Keratinocyte (primary cell): Measurements from ENCODE around the gene SNX8. TPM values are rescaled to one million over a fixed set of nuclear protein-coding genes. Genes with fewer than 3 reads are reported as not detected.

ENCODE experiments used
- DNase-seq: peaks from one replicate; pipeline ENCODE4 v3.0.0-alpha.2; 2011; ENCODE audit warnings: low read depth, missing footprints, low spot score
- FAIRE-seq: peaks from 2 replicates; lab custom pipeline; 2011; peaks lifted over from hg19 to GRCh38; lab: Jason Lieb, UNC
- H2AFZ ChIP-seq: 2 replicates; pipeline ENCODE4 v1.6.0; 2012; ENCODE audit warnings: low read length, control low read depth, inconsistent platforms; ENCODE audit not compliant: control insufficient read depth
- H3K27ac ChIP-seq: 2 replicates; pipeline ENCODE4 v1.5.1; 2011; ENCODE audit warnings: low read length; ENCODE audit not compliant: control insufficient read depth, insufficient read depth
- H3K27me3 ChIP-seq: 3 replicates; pipeline ENCODE4 v1.6.0; 2011; ENCODE audit warnings: low read length; ENCODE audit not compliant: control insufficient read depth, insufficient read depth; ENCODE audit errors: extremely low read depth
- H3K36me3 ChIP-seq, 2 experiments: 2 replicates in 1 of 2; 3 replicates in 1 of 2; pipeline ENCODE4 v1.5.1; 2011; ENCODE audit warnings: low read length in 2 of 2, mild to moderate bottlenecking in 1 of 2; ENCODE audit not compliant: control insufficient read depth in 2 of 2, insufficient read depth in 2 of 2; ENCODE audit errors: extremely low read depth in 1 of 2
- H3K4me1 ChIP-seq: 3 replicates; pipeline ENCODE4 v1.5.1; 2011; ENCODE audit warnings: low read length; ENCODE audit not compliant: control insufficient read depth, insufficient read depth; ENCODE audit errors: extremely low read depth
- H3K4me2 ChIP-seq: 3 replicates; pipeline ENCODE4 v1.6.0; 2011; ENCODE audit warnings: low read depth, low read length; ENCODE audit not compliant: control insufficient read depth, insufficient read depth; ENCODE audit errors: extremely low read depth
- H3K4me3 ChIP-seq, 3 experiments: fragments of 200-600 bp in 1 of 3; sonication (generic) in 1 of 3; 2 replicates in 2 of 3; 3 replicates in 1 of 3; pipeline ENCODE4 v1.5.1; 2011 to 2016; ENCODE audit warnings: low read length in 3 of 3, mild to moderate bottlenecking in 3 of 3, control low read depth in 2 of 3, inconsistent platforms in 1 of 3, low read depth in 1 of 3, mixed read lengths in 1 of 3, mixed run types in 1 of 3, moderate library complexity in 1 of 3; ENCODE audit not compliant: control insufficient read depth in 2 of 3, insufficient read depth in 2 of 3; ENCODE audit errors: extremely low read depth in 1 of 3
- H3K79me2 ChIP-seq: 2 replicates; pipeline ENCODE4 v1.6.0; 2012; ENCODE audit warnings: low read length; ENCODE audit not compliant: control insufficient read depth, insufficient read depth
- H3K9ac ChIP-seq: 3 replicates; pipeline ENCODE4 v1.6.0; 2011; ENCODE audit warnings: low read length; ENCODE audit not compliant: control insufficient read depth, insufficient read depth; ENCODE audit errors: extremely low read depth
- H3K9me1 ChIP-seq: 3 replicates; pipeline ENCODE4 v1.6.0; 2011; ENCODE audit warnings: low read length; ENCODE audit not compliant: control insufficient read depth, insufficient read depth; ENCODE audit errors: extremely low read depth
- H3K9me3 ChIP-seq: 2 replicates; pipeline ENCODE4 v1.5.1; 2012; ENCODE audit warnings: low read depth, low read length; ENCODE audit not compliant: control insufficient read depth
- H4K20me1 ChIP-seq: 3 replicates; pipeline ENCODE4 v1.6.0; 2011; ENCODE audit warnings: low read length; ENCODE audit not compliant: control insufficient read depth, insufficient read depth; ENCODE audit errors: extremely low read depth
- EZH2 ChIP-seq: IDR thresholded peaks from one replicate; pipeline ENCODE4 v1.6.1; 2012; ENCODE audit warnings: inconsistent platforms, mild to moderate bottlenecking, low read length, moderate library complexity
- dilution Hi-C: fragments of 300-500 bp; cut with MboI; formaldehyde crosslinking; loops from one replicate; pipeline ENCODE4 v1.7.0; 2020; ENCODE audit warnings: low sequenced_read_pairs; ENCODE audit not compliant: extremely low pct_ligation_motif_present
- polyA plus RNA-seq, 5 experiments: library from polyadenylated mRNA; depleted of rRNA in 3 of 5; stranded (reverse) in 3 of 5; stranded (forward) in 1 of 5; unstranded in 1 of 5; fragments of >200 nt; gene quantifications; 1 replicate in 1 of 5; 2 replicates in 3 of 5; 3 replicates in 1 of 5; pipeline versions ENCODE4 v1.2.1 to v1.2.3, GENCODE V29; 2011 to 2012; ENCODE audit warnings: missing spikeins in 2 of 5, low read depth in 1 of 5, low replicate concordance in 1 of 5
- TF ChIP-seq, protein P1 (sequence below), 3 experiments: IDR thresholded peaks in 1 of 3; conservative IDR thresholded peaks in 1 of 3; optimal IDR thresholded peaks in 1 of 3; 2 replicates in 2 of 3; 3 replicates in 1 of 3; pipeline versions ENCODE3 to v1.5.1; 2011; ENCODE audit warnings: low read length in 3 of 3, mild to moderate bottlenecking in 3 of 3, moderate library complexity in 2 of 3, control low read depth in 1 of 3, inconsistent platforms in 1 of 3; ENCODE audit not compliant: insufficient read depth in 2 of 3; ENCODE audit errors: extremely low read depth in 1 of 3

The SNX8 gene
- polyA plus RNA-seq, 1 donor (not counting 4 experiments of a cell fraction or from before 2014, with no cell fraction given) = 24.2 TPM

DNA sequence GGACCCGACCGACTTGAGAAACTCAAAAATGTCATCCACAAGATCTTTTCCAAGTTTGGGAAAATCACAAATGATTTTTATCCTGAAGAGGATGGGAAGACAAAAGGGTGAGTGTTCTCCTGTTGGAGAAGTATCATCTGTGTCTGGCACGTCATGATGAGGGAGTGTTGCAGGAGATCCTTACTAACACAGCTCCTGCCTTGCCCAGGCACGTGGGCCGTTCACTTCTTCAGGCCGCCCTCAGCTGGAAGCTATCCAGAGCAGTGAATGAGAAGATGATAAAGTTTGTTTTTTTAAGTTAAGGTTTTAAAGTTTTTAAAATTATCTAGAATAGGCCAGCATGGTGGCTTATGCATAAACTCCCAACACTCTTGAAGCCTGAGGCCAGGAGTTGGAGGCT is 46.6 kb upstream of the SNX8 start:
- H4K20me1 ChIP-seq = peaks cover 32% of the 10 kb centered on the region
- DNase-seq (no peak), FAIRE-seq (peak; percentile 48)
- H3K36me3 ChIP-seq = peaks cover 27 to 54% of the 10 kb centered on the region in 2 experiments
- peaks cover 25% of the 10 kb centered on the region for H3K4me1 ChIP-seq
- H3K79me2 ChIP-seq = peaks cover 75% of the 10 kb centered on the region
- H3K9me1 ChIP-seq = no peaks in the 10 kb centered on the region
- H3K4me2 ChIP-seq = no peak overlapping the region
- H3K9ac ChIP-seq = no peak overlapping the region
- H2AFZ ChIP-seq = no peak overlapping the region
- H3K4me3 ChIP-seq = no peak overlapping the region
- peak overlapping the region; percentile 56 for H3K27ac ChIP-seq
- no peaks in the 10 kb centered on the region for H3K9me3 ChIP-seq
- no peaks in the 10 kb centered on the region for H3K27me3 ChIP-seq
- TF ChIP-seq, protein P1, sequence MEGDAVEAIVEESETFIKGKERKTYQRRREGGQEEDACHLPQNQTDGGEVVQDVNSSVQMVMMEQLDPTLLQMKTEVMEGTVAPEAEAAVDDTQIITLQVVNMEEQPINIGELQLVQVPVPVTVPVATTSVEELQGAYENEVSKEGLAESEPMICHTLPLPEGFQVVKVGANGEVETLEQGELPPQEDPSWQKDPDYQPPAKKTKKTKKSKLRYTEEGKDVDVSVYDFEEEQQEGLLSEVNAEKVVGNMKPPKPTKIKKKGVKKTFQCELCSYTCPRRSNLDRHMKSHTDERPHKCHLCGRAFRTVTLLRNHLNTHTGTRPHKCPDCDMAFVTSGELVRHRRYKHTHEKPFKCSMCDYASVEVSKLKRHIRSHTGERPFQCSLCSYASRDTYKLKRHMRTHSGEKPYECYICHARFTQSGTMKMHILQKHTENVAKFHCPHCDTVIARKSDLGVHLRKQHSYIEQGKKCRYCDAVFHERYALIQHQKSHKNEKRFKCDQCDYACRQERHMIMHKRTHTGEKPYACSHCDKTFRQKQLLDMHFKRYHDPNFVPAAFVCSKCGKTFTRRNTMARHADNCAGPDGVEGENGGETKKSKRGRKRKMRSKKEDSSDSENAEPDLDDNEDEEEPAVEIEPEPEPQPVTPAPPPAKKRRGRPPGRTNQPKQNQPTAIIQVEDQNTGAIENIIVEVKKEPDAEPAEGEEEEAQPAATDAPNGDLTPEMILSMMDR (optimal IDR thresholded peaks at IDR 0.05 in 1 of 3, IDR thresholded peaks at IDR 0.05 in 1 of 3, conservative IDR thresholded peaks at IDR 0.05 in 1 of 3; ENCODE audit: extremely low read depth in 1 of 3, insufficient read depth in 2 of 3, low read length in 3 of 3) = no peak
- TF ChIP-seq EZH2 = no peak
- dilution Hi-C loops = no loop called here

DNA sequence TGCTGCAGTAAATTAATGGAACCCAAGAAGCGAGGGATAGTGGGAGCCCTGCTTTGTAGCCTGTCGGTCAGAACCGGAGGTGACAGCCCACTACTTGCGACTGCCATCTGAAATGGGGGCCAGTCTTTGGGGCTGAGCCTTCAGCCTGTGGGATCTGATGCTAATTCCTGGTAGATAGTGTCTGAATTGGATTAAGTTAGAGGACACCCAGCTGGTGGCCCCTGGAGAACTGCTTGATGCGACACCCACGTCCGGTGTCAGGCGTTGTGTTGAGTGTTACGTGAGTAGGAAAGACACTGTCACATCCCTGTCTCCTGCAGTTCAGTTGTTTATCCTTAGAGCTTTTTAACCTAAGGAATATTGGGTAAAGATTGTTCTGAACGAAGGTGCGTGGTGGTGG is 45.4 kb upstream of the SNX8 start:
- Histone ChIP-seq H3K79me2 (peaks cover 84% of the 10 kb centered on the region), H3K9me3 (no peaks in the 10 kb centered on the region), H2AFZ (no peak overlapping the region), H3K9ac (no peak overlapping the region), H3K4me1 (peaks cover 25% of the 10 kb centered on the region), H3K9me1 (no peaks in the 10 kb centered on the region), H3K36me3 (peaks cover 22 to 51% of the 10 kb centered on the region in 2 experiments), H4K20me1 (peaks cover 31% of the 10 kb centered on the region), H3K4me3 (no peak overlapping the region), H3K27me3 (no peaks in the 10 kb centered on the region), H3K4me2 (no peak overlapping the region), H3K27ac (no peak overlapping the region)
- dilution Hi-C loops = no loop called here
- DNase-seq (no peak), FAIRE-seq (no peak)
- TF ChIP-seq, protein P1 (optimal IDR thresholded peaks at IDR 0.05 in 1 of 3, IDR thresholded peaks at IDR 0.05 in 1 of 3, conservative IDR thresholded peaks at IDR 0.05 in 1 of 3; ENCODE audit: extremely low read depth in 1 of 3, insufficient read depth in 2 of 3, low read length in 3 of 3) = no peak
- TF ChIP-seq EZH2 = no peak
